GM18498 (cell line): ENCODE results near the gene SYNJ2.
A peak's percentile ranks its signal among the peaks of the same experiment; 100 is the strongest.

ENCODE experiments used
- ATAC-seq: cut with Tn5 transposase; IDR thresholded peaks from one replicate; pipeline ENCODE4 v1.9.1; 2021; ENCODE audit warnings: mild to moderate bottlenecking, moderate library complexity; ENCODE audit not compliant: unreplicated experiment

Gene SYNJ2

DNA sequence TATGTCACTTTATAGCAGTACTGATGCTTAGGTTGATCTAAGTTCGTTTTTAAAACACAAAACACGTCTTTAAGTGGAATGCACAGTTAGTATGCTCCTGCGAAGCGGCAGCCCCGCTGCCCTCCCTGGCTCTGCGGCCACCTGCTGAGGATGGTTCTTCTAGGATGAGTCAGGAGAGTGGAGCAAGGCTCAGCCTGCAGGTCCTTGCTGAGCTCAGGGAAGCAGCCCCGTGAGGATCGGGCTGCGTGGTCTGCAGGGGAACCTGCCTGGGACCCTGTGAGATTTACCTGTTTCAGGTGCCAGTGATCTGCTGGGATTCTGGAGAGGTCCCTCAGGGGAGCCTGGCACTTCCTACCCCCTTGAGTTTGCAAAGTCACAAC is 57.5 kb downstream of the SYNJ2 start:
- no peak for ATAC-seq

- no peak for ATAC-seq
Measured at GRCh38 chr6:158039571-158040050, 57.9 kb downstream of the SYNJ2 start.

- ATAC-seq = peak; percentile 72
Measured at GRCh38 chr6:158040051-158040803, 58.6 kb downstream of the SYNJ2 start.

- no peak for ATAC-seq
Measured at GRCh38 chr6:158040804-158041347, 59.2 kb downstream of the SYNJ2 start.

GRCh38 chr6:158041370-158041769 is 59.7 kb downstream of the SYNJ2 start:
- ATAC-seq = no peak

DNA sequence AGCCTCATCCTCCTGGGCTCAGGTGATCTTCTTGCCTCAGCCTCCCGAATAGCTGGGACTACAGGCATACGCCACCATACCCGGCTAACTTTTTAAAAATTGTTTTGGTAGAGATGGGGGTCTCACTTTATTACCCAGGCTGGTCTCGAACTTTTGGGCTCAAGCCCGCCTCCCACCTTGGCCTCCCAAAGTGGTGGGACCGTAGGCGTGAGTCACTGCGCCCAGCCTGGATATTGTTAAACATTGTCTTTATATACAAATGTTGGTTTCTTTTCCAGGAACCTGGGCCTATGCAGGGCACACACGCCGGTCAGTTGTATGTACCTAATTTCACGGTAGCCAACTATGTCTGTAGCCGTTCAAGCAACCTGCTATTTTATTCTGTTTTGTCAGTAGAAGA is 60.1 kb downstream of the SYNJ2 start:
- ATAC-seq = no peak

DNA sequence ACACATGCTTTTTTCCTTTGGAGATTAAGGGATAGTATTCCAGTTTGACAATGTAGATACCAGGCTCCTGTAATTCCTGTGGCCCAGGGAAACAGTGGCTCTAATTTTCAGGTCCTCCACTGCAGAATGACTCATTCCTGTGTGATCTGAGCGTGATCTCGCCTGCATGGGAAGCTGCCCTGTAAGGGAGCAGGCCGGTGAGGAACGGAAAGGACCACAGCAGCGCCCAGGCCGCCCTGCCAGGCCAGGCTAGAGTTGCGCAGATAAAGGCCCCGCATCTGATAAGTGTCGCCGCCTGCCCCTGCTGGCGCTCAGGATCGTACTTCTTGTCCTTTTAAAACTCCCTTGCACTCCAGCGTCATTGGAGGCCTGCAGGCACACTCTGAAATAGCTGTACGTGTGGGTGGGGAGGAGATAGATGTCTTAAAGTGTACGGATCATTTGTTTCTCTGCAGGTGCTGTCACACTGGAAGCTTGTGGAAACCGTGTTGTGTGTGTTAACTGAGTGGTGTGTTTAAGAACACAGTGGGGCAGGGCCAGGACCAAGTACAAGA is 60.7 kb downstream of the SYNJ2 start:
- no peak for ATAC-seq

- no peak for ATAC-seq
Measured at GRCh38 chr6:158043008-158043407, 61.3 kb downstream of the SYNJ2 start.

DNA sequence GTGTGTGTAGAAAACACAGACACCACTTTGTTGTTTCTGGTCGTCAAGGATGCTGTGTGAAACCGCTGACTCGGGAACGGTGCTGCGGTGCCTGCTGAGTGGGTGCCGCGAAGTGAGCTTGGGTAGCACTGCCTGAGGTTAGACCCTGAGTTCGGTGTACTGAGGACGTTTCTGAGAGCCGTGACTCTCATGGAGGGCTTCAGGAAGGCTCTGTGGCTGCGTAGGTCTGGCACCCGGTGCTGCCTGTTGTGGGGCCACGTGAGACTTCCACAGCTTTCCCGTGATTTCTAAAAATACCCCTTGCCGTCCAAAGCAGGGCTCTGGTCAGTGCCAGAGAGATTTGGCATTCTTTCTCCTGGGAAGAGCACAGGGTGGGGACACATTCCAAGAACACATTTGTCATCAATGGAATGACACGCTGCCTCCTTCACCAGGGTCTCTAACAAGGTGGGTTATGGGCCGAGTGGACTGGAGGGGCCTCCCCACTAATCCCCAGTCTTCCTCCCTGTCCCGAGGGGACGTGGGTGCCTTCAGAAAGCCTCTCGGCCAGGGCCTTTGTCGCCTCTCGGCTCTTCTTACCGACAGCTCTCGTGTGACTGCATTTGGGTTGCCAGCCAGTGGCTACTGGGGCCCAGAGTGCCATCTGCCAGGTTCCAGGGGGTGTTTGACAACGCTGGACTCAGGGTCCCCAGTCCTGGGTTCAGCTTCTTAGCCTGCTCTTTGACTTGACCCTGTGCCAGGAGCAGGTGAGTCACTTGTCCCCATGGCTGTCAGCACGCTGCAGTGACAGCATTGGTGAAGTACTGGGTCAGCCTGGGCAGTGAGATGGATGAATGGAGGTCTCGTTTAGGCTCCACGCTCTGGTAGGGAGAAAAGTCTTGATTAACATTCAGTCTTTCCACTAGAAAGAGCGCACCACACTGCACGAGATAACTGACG is 62.2 kb downstream of the SYNJ2 start:
- ATAC-seq = no peak

- no peak for ATAC-seq
Measured at GRCh38 chr6:158044525-158044888, 62.8 kb downstream of the SYNJ2 start.

- ATAC-seq = no peak
Measured at GRCh38 chr6:158046201-158047126, 64.8 kb downstream of the SYNJ2 start.

- ATAC-seq = no peak
Measured at GRCh38 chr6:158047127-158047518, 65.5 kb downstream of the SYNJ2 start.

- no peak for ATAC-seq
Measured at GRCh38 chr6:158047563-158048323, 66.1 kb downstream of the SYNJ2 start.

DNA sequence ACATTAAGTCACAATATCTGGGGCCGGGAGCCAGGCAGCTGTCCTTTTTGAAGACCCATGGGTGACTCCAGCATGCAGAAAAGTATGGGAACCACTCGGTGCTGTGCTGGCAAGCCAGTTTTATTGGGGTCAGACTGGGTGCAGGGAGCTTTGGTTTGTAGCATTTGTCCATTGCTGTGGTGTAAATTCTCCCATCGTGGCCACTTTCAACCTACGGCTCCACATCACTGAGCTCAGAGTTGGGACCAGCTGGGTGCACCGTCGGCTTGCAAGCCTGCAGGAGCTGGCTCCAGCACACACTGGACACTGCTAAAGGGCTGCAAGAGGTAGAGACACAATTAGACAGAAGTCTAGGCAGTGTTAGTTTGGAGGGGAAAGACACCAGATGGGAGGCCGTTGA is 66.9 kb downstream of the SYNJ2 start:
- ATAC-seq = no peak

- ATAC-seq = no peak
Measured at GRCh38 chr6:158049055-158050028, 67.7 kb downstream of the SYNJ2 start.

GRCh38 chr6:158050107-158050735 is 68.6 kb downstream of the SYNJ2 start:
- no peak for ATAC-seq

DNA sequence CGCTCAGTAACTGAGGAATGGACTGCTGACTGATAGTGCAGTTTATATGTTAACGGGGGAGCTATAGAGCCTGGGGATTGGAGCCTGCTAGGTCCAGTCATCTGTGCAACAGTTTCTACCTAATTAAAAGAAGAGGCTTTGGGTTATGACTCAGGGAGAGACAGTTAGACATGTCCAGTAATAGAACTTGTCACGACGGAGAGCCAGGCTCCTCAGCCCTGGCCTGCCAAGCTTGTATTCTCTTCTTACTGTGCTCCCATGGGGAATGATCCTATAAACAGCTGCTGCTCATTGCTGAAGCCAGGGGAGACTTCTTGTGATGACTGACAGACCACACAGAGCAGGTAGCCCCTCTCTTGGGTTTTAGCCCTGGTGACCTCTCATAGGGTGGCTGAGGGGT is 69.3 kb downstream of the SYNJ2 start:
- ATAC-seq = no peak

DNA sequence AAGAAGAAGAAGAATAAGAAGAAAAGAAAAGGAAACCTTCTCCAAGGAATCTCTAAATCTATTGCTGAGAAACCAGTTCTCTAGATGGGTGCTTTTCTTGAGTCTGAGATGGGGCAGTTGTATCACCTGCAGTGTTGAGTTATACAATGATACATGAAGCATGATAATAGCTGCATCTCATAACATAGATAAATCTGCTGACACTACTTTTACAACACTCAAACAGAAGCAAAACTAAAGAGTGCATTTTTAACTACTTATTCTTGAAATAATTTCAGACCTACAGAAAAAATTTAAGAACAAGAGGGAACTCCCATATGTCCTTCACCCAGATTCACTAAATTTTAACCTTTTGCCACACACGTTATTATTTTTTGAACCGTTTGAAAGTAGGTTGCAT is 70.3 kb downstream of the SYNJ2 start:
- no peak for ATAC-seq
